ENCODE measurements around the gene SLC5A9. TPM values are rescaled to one million over a fixed set of nuclear protein-coding genes. Genes with fewer than 3 reads are reported as not detected.
"Not testable (repeated sequence)": the region's sequence is repeated elsewhere in the genome, so short reads cannot be mapped to it uniquely, and the experiment has no call there.

The SLC5A9 gene
- polyA plus RNA-seq, 3 donors = 0.06 to 2.5 (median 0.45) TPM

DNA sequence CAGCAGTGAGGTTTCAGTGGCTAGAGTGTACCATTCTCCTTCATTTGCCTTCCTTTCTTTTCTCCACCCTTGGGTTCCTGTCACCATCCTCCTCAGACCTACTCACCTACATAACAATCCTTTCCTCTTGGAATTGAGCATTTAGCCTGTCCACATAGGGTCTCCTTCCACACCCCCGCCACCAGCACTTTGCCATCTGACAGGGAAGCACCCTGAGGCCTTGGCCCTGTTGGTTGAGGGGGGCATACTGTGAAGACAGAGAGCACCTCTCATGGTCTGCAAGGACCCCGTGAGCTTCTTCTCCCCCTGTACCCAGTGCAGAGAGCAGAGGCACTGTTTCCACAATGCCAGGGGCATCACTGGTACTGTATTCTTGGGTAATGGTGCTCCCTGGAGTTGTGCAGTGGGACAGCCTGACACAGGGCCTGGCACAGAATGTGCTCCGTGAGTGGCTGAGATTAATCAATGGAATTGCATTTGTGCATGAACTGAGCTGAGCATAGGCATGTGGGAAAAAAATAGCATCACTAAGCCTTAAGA is 14.9 kb upstream of the SLC5A9 start:
- 62 to 96% (median 90%) methylated on average over 3 of the region's 3 CpGs for WGBS, 3 donors

DNA sequence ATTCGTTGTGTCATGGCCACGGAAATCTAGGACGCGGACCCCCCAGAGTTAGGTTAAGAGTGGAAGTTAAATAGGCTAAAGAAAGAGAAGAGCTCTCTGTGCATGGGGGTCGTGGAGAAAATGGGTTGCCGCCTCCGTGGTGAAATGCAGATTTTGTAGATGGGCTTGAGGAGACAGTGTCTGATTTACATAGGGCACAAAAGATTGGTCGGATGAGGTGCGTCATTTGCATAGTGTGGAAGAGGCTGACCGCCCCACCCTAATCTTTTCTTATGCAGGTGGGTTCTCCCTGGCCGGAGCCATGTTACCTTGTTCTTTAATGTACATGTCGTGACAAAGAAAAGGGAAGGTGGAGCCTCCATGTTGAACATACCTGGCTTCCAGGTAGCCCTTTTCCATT is 14.3 kb upstream of the SLC5A9 start:
- WGBS, 3 donors = 82 to 91% (median 90%) methylated on average over 12 of the region's 12 CpGs
- H3K27ac ChIP-seq (ENCODE audit: low read depth, low read length) = no peak overlapping the region

More for the DNA sequence above, 14.9 kb upstream of the SLC5A9 start:
- H3K27ac ChIP-seq (ENCODE audit: low read depth, low read length) = no peak overlapping the region

DNA sequence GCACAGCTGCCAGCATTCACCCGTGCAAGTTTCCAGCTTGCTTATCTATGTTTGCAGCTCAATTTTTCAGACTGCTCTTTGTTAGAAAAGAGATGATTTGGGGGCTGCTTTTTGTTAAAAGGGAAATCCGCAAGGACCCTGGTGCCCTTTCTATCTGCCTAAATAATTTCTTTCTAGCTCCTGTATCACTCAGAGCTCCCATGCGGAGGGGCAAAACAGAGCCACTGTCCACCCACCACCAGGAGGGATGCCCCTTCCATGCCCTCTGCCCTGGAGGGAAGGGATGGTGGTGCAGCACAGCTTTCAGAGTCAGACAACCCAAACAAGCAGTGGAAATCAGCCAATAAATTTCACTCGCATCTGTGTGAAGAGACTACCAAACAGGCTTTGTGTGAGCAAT is 13.9 kb upstream of the SLC5A9 start:
- H3K27ac ChIP-seq (ENCODE audit: low read depth, low read length) = no peak overlapping the region
- 70 to 87% (median 86%) methylated on average over 4 of the region's 4 CpGs for WGBS, 3 donors

- not testable (repeated sequence) for H3K27ac ChIP-seq (ENCODE audit: low read depth, low read length)
- WGBS, 3 donors = 78 to 84% (median 81%) methylated on average over 8 of the region's 8 CpGs
These were observed 9.1 kb upstream of the SLC5A9 start for GRCh38 chr1:48213462-48213861.

GRCh38 chr1:48214366-48214765 is 8.2 kb upstream of the SLC5A9 start:
- H3K27ac ChIP-seq (ENCODE audit: low read depth, low read length) = not testable (repeated sequence)
- 68 to 85% (median 81%) methylated on average over 5 to 6 of the region's 6 CpGs for WGBS, 3 donors

- H3K27ac ChIP-seq (ENCODE audit: low read depth, low read length) = no peak overlapping the region
- 62 to 66% (median 66%) methylated on average over 4 of the region's 4 CpGs for WGBS, 3 donors
These were observed 7.7 kb upstream of the SLC5A9 start for GRCh38 chr1:48214820-48215219.

DNA sequence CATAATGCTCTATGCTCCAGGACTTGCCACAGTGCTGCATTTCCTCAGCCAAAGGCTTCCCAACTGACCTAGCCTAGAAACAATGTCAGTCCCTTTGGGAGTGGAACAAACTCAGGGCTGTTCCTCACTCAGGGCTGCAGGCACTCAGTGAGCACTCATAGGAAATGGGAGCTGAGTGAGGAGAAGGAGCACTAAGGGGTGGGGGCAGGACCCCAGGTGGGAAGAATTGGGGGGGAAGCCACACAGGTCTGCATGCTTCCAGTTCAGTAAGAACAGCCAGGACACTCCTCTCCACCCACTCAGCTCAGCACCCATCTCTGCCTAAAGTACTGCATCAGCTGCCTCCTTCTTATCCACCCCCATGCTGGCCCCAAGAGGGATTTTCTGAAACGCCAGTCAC is 7.3 kb upstream of the SLC5A9 start:
- WGBS, 3 donors = 55 to 63% (median 63%) methylated on average over 1 of the region's 1 CpG

DNA sequence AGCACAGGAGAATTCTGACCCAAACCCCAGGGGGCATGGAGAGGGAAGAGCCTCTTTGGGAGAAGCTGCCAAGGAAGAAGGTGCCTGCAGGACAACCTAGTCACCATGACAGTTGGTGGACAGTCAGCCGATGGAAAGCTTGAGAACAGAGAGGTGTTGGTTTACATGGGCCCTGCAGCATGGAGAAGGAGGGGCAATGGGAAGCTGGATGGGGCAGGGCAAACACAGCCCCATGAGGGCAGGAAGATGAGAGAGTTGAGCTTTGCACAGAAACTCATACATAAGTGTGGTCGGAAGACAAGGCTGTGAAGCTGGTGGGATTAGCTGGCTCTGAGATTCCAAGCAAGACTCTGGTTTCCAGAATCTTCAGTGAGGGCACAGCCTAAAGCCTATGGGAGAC is 6.6 kb upstream of the SLC5A9 start:
- WGBS, 3 donors = 77 to 91% (median 90%) methylated on average over 2 of the region's 2 CpGs

More for the DNA sequence above, 7.3 kb upstream of the SLC5A9 start:
- no peak overlapping the region for H3K27ac ChIP-seq (ENCODE audit: low read depth, low read length)

DNA sequence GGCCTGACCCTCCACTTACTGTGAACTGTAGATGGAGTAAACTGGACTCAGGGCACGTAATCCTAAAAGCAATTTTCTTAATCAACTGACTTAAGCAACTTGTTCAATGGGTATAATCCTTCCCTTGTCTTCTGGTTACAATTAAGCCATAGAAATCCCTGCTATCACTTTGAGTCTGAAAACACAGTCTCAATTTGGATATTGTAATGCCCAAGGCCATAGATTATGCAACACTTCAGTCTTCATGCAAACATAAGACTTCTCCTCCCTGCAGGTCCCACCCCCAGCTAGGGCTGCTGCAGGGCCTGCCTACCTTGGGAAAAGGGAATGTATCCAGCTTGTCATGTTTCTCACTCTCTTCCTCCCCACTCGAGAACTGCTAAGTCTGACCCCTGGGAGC is 6.2 kb upstream of the SLC5A9 start:
- WGBS, 3 donors = 72 to 82% (median 73%) methylated on average over 2 of the region's 2 CpGs
- no peak overlapping the region for H3K27ac ChIP-seq (ENCODE audit: low read depth, low read length)

More for the DNA sequence above, 6.6 kb upstream of the SLC5A9 start:
- H3K27ac ChIP-seq (ENCODE audit: low read depth, low read length) = no peak overlapping the region

GRCh38 chr1:48216941-48217340 is 5.6 kb upstream of the SLC5A9 start:
- 45 to 70% (median 56%) methylated on average over 3 of the region's 3 CpGs for WGBS, 3 donors
- no peak overlapping the region for H3K27ac ChIP-seq (ENCODE audit: low read depth, low read length)

GRCh38 chr1:48217856-48218255 is 4.7 kb upstream of the SLC5A9 start:
- no peak overlapping the region for H3K27ac ChIP-seq (ENCODE audit: low read depth, low read length)
- 0 to 74% (median 37%) methylated on average over 1 of the region's 1 CpG for WGBS, 3 donors

GRCh38 chr1:48219803-48220202 is 2.7 kb upstream of the SLC5A9 start:
- 69 to 87% (median 76%) methylated on average over 2 of the region's 2 CpGs for WGBS, 3 donors

DNA sequence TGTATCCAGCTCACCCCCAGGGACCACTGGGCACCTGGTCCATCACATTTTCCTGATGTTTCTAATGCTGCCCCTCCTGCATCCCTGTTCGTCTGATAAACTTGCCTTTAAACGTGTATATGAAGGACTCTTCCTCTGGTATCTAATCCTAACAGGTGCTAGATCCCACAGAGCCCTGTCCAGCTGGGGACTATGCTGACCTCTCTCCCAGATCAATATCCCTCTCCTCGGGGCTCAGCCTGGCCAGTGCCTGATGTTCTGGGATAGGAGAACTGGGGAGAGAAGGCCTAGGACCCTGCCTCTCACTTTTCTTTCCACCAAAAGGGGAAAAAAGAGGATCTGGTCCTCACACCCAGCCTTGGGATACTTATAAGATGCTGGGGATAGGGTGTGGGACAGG is 1.4 kb upstream of the SLC5A9 start:
- no peak overlapping the region for H3K27ac ChIP-seq (ENCODE audit: low read depth, low read length)
- 58 to 85% (median 83%) methylated on average over 3 of the region's 3 CpGs for WGBS, 3 donors

More at GRCh38 chr1:48219803-48220202, 2.7 kb upstream of the SLC5A9 start:
- no peak overlapping the region for H3K27ac ChIP-seq (ENCODE audit: low read depth, low read length)

- 91 to 96% (median 93%) methylated on average over 3 of the region's 3 CpGs for WGBS, 3 donors
- no peak overlapping the region for H3K27ac ChIP-seq (ENCODE audit: low read depth, low read length)
These were observed 859 bp upstream of the SLC5A9 start for GRCh38 chr1:48221657-48222056.

DNA sequence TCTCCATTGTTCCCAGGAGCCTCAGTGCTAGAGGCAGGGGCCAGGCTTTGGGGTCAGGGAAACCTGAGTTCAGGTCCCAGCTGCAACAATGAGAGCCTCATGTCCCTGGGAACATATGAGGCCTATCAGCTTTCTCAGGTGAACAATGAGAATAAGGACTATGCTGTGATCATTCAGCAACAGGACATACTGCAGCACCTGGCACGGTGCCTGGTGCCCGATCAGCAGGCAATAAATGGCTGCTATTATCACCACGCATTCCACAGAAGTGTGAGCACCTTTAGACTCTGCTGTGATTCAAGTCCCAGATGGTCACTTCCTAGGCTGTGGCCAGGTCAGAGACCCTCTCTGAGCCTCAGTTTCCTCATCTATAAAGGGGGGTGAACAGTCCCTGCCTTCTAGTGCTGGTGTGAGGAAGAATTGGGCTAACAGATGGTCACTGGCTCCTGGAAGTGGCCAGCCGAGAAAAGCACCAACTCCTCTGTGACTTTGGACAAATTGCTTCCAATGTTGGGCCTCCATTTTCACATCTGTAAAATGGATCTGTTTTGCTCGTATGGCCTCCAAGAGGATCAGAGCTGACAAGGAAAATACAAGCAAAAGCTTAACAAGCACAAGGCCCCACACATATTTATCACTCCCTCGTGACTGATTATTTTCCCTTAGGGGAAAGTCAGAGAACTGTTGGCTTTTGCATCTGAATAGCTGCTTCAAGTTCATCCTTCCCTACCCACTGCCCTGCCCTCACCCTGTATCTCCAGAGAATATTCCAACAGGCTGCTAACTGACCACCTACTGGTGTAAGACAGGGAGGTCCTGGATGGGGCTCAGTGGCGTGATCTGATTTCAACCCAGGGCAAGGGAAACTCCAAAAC is 1.1 kb downstream of the SLC5A9 start:
- 57 to 76% (median 70%) methylated on average over 7 of the region's 7 CpGs for WGBS, 3 donors
- H3K27ac ChIP-seq (ENCODE audit: low read depth, low read length) = no peak overlapping the region

DNA sequence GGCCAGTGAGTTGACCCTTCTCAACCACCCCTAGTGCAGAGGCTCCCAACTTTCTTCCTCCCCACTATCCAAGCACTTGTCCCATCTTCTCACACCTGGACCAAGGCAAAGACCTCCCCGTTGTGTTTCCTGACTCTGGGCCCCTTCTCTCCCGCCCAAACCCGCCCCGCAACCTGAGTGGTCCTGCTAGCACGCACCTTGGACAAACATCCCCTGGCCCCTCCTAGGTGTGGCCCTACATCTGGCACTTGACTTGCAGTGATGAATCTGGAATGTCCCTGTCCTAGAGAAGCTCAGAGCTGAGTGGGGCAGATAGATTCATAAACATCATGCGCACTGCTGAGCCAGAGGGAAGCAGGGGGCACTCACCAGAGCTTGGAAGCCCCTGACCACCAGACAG is 2.3 kb downstream of the SLC5A9 start:
- WGBS, 3 donors = 88 to 93% (median 89%) methylated on average over 6 of the region's 6 CpGs
- no peak overlapping the region for H3K27ac ChIP-seq (ENCODE audit: low read depth, low read length)

GRCh38 chr1:48225579-48225978 is 3.1 kb downstream of the SLC5A9 start:
- no peak overlapping the region for H3K27ac ChIP-seq (ENCODE audit: low read depth, low read length)
- WGBS, 3 donors = 77 to 91% (median 87%) methylated on average over 6 of the region's 6 CpGs

GRCh38 chr1:48227165-48228013 is 4.9 kb downstream of the SLC5A9 start:
- no peak overlapping the region for H3K27ac ChIP-seq (ENCODE audit: low read depth, low read length)
- WGBS, 3 donors = 55 to 74% (median 58%) methylated on average over 10 of the region's 10 CpGs

- WGBS, 3 donors = 65 to 67% (median 66%) methylated on average over 5 of the region's 5 CpGs
- H3K27ac ChIP-seq (ENCODE audit: low read depth, low read length) = no peak overlapping the region
These were observed 5.6 kb downstream of the SLC5A9 start for GRCh38 chr1:48228156-48228555.

Measured in adipose tissue (tissue), 3 donors.